Tibial nerve (tissue), 4 donors: Measurements from ENCODE around the gene ZBTB32.

Experiments used
- EP300 ChIP-seq, 2 donors: sonication (generic); formaldehyde crosslinking; IDR thresholded peaks; one replicate each; pipeline ENCODE4 v1.6.1; 2017; ENCODE audit warnings: antibody characterized with exemption in 2 of 2, mild to moderate bottlenecking in 1 of 2
- POLR2A ChIP-seq, 2 donors: fragments of 450-650 bp; IDR thresholded peaks; one replicate each; pipeline ENCODE4 v1.6.1; 2017; ENCODE audit warnings: antibody characterized with exemption in 2 of 2, mild to moderate bottlenecking in 2 of 2, moderate library complexity in 2 of 2
- TF ChIP-seq, protein P1 (sequence below), 5 experiments: fragments of 200-600 bp in 3 of 5; fragments of 450-650 bp in 2 of 5; sonication (generic) in 3 of 5; IDR thresholded peaks; one replicate each; pipeline ENCODE4 v1.5.1; 2016 to 2019; ENCODE audit warnings: antibody characterized with exemption in 5 of 5, mild to moderate bottlenecking in 3 of 5, moderate library complexity in 2 of 5

DNA sequence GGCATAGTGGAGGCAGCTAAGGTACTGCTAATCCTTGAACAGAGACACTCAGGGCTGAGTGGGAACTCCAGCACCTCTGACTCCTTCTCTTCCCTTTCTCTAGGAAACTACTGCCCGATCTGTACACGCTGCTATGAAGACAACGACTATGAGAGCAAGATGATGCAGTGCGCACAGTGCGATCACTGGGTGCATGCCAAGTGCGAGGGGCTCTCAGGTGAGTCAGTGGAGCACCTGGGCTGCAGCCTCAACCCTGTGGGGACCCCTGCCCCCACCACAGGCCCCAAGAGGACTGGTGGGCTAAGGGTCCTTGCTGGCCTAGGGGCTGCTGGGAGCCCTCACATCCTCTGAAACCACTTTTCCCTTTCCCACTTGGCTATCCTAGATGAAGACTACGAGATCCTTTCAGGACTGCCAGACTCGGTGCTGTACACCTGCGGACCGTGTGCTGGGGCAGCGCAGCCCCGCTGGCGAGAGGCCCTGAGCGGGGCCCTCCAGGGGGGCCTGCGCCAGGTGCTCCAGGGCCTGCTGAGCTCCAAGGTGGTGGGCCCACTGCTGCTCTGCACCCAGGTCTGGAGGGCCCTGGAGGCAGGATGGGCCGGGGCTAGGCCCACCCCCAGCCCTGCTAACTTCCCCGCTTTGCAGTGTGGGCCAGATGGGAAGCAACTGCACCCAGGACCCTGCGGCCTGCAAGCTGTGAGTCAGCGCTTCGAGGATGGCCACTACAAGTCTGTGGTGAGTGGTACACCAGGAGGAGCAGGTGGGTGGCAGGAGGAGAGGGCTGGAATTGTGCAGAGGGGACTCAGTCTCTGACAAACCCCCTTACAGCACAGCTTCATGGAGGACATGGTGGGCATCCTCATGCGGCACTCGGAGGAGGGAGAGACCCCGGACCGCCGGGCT is 22.9 kb downstream of the ZBTB32 start:
- TF ChIP-seq, protein P1, sequence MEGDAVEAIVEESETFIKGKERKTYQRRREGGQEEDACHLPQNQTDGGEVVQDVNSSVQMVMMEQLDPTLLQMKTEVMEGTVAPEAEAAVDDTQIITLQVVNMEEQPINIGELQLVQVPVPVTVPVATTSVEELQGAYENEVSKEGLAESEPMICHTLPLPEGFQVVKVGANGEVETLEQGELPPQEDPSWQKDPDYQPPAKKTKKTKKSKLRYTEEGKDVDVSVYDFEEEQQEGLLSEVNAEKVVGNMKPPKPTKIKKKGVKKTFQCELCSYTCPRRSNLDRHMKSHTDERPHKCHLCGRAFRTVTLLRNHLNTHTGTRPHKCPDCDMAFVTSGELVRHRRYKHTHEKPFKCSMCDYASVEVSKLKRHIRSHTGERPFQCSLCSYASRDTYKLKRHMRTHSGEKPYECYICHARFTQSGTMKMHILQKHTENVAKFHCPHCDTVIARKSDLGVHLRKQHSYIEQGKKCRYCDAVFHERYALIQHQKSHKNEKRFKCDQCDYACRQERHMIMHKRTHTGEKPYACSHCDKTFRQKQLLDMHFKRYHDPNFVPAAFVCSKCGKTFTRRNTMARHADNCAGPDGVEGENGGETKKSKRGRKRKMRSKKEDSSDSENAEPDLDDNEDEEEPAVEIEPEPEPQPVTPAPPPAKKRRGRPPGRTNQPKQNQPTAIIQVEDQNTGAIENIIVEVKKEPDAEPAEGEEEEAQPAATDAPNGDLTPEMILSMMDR (IDR thresholded peaks at IDR 0.05) = no peak
- no peak for TF ChIP-seq POLR2A (IDR thresholded peaks at IDR 0.05)
- TF ChIP-seq EP300 (IDR thresholded peaks at IDR 0.05) = no peak
